CD4-positive, alpha-beta T cell (primary cell): ENCODE results near the gene TMEM237. TPM values are rescaled to one million over a fixed set of nuclear protein-coding genes. Genes with fewer than 3 reads are reported as not detected.

Experiments
- ATAC-seq: fragments of 200-7000 bp; cut with Tn5 transposase; one replicate; pipeline ENCODE4 v1.10.0; 2022; ENCODE audit warnings: mild to moderate bottlenecking; ENCODE audit not compliant: poor library complexity
- CTCF ChIA-PET: fragments of 350-600 bp; sonication (Branson Sonifier 250); formaldehyde crosslinking; loops from one replicate; lab custom pipeline; 2021; ENCODE audit warnings: antibody characterized with exemption, inconsistent platforms; lab: Charles Lee
- POLR2A ChIA-PET: fragments of 350-600 bp; sonication (Branson Sonifier 250); formaldehyde crosslinking; loops from one replicate; lab custom pipeline; 2021; ENCODE audit warnings: antibody characterized with exemption, inconsistent platforms; lab: Charles Lee
- DNase-seq, 14 experiments: peaks; one replicate each; pipeline ENCODE4 v3.0.0-alpha.2; 2013 to 2020; ENCODE audit warnings: mixed read lengths in 2 of 14
- H3K27ac ChIP-seq, 2 donors: one replicate each; pipeline versions ENCODE4 v1.5.1 to v1.7.0; 2013; ENCODE audit warnings: low read length in 2 of 2, low read depth in 1 of 2, mild to moderate bottlenecking in 1 of 2
- H3K27me3 ChIP-seq, 2 experiments: 1 replicate in 1 of 2; 2 replicates in 1 of 2; pipeline versions ENCODE4 v1.6.1 to v1.7.0; 2013; ENCODE audit warnings: low read length in 2 of 2, control low read depth in 1 of 2, mild to moderate bottlenecking in 1 of 2, moderate library complexity in 1 of 2; ENCODE audit not compliant: insufficient read depth in 2 of 2, control insufficient read depth in 1 of 2
- H3K36me3 ChIP-seq: one replicate; pipeline ENCODE4 v1.6.1; 2013; ENCODE audit warnings: low read length, control low read depth; ENCODE audit not compliant: insufficient read depth
- H3K4me1 ChIP-seq: one replicate; pipeline ENCODE4 v1.6.1; 2013; ENCODE audit warnings: low read length, control low read depth; ENCODE audit not compliant: insufficient read depth
- H3K4me3 ChIP-seq: one replicate; pipeline ENCODE4 v1.5.1; 2013; ENCODE audit warnings: mild to moderate bottlenecking, low read length, moderate library complexity
- H3K9me3 ChIP-seq, 2 experiments: 1 replicate in 1 of 2; 2 replicates in 1 of 2; pipeline versions ENCODE4 v1.6.1 to v1.7.0; 2013; ENCODE audit warnings: low read length in 2 of 2, mild to moderate bottlenecking in 2 of 2, control low read depth in 1 of 2, moderate library complexity in 1 of 2; ENCODE audit not compliant: control insufficient read depth in 1 of 2, insufficient read depth in 1 of 2
- H3K27ac Mint-ChIP-seq: one replicate; pipeline ENCODE4 v1.8.0; 2020; ENCODE audit warnings: mixed read lengths
- H3K27me3 Mint-ChIP-seq: one replicate; pipeline ENCODE4 v1.8.0; 2021; ENCODE audit warnings: mixed read lengths
- H3K36me3 Mint-ChIP-seq: one replicate; pipeline ENCODE4 v1.8.0; 2021; ENCODE audit warnings: low read depth, mixed read lengths
- H3K4me1 Mint-ChIP-seq: one replicate; pipeline ENCODE4 v1.8.0; 2021; ENCODE audit warnings: low read depth, mixed read lengths
- H3K4me3 Mint-ChIP-seq: one replicate; pipeline ENCODE4 v1.8.0; 2020; ENCODE audit warnings: mild to moderate bottlenecking, mixed read lengths
- H3K9me3 Mint-ChIP-seq: one replicate; pipeline ENCODE4 v1.8.0; 2020; ENCODE audit warnings: mixed read lengths
- intact Hi-C, 2 experiments: fragments of 100-400 bp; cut with DNase I in 1 of 2; cut with micrococcal nuclease in 1 of 2; formaldehyde crosslinking; loops; one replicate each; pipeline versions ENCODE4 v1.15.1 to v1.9.0; 2023 to 2025; cut with DNase I, micrococcal nuclease
- total RNA-seq, 174 experiments: library from RNA in 2 of 174; stranded (reverse) in 2 of 174; gene quantifications; one replicate each; pipeline ENCODE4 v1.2.3 and lab custom pipeline; 2021 to 2026
- TF ChIP-seq, protein P1 (sequence below): fragments of 200-600 bp; IDR thresholded peaks from one replicate; pipeline ENCODE4 v1.8.0; 2022; ENCODE audit warnings: antibody characterized with exemption, mild to moderate bottlenecking

The TMEM237 gene
- total RNA-seq, 2 experiments from 2014 or later, result 4.0 to 4.6 TPM

DNA sequence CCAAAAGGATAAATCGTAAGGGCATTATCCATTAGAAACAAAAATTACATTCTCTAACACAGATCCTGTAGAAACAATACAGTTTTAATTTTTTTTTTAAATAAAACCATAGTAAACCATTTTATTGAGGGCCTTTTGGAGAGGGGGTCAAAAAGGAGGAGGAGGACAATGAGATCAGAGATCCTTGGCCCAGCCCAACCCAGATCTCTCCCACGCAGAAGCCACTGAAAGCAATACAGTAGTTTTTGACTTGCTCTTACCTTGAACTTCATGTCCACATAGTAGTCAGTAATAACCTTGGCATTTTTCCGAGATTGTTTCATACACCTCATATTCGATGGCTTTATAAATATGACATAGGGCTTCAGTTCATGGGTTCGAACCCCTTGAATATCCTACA, 4.1 kb upstream of the TMEM237 start:
- H3K36me3 ChIP-seq, result no peaks in the 10 kb centered on the region
- H3K4me3 ChIP-seq, result no peak overlapping the region
- Mint-ChIP-seq H3K4me3 (no peak overlapping the region), H3K36me3 (peaks cover 4% of the 10 kb centered on the region), H3K27ac (no peak overlapping the region), H3K27me3 (peaks cover 7% of the 10 kb centered on the region), H3K9me3 (no peaks in the 10 kb centered on the region), H3K4me1 (peaks cover 3% of the 10 kb centered on the region)
- H3K4me1 ChIP-seq, result peaks cover 6% of the 10 kb centered on the region
- TF ChIP-seq, protein P1, sequence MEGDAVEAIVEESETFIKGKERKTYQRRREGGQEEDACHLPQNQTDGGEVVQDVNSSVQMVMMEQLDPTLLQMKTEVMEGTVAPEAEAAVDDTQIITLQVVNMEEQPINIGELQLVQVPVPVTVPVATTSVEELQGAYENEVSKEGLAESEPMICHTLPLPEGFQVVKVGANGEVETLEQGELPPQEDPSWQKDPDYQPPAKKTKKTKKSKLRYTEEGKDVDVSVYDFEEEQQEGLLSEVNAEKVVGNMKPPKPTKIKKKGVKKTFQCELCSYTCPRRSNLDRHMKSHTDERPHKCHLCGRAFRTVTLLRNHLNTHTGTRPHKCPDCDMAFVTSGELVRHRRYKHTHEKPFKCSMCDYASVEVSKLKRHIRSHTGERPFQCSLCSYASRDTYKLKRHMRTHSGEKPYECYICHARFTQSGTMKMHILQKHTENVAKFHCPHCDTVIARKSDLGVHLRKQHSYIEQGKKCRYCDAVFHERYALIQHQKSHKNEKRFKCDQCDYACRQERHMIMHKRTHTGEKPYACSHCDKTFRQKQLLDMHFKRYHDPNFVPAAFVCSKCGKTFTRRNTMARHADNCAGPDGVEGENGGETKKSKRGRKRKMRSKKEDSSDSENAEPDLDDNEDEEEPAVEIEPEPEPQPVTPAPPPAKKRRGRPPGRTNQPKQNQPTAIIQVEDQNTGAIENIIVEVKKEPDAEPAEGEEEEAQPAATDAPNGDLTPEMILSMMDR, result no peak
- no peak overlapping the region for H3K27ac ChIP-seq
- ATAC-seq, result no peak
- peaks cover 0 to 4% of the 10 kb centered on the region in 2 experiments for H3K27me3 ChIP-seq
- no peaks in the 10 kb centered on the region for H3K9me3 ChIP-seq
- ChIA-PET POLR2A (no interaction called here), CTCF (no interaction called here)
- no peak for DNase-seq
- intact Hi-C loops, result loop anchor here (10.0 kb wide), 1 partner anchor 413 kb away; no protein-coding TSS in a partner anchor

DNA sequence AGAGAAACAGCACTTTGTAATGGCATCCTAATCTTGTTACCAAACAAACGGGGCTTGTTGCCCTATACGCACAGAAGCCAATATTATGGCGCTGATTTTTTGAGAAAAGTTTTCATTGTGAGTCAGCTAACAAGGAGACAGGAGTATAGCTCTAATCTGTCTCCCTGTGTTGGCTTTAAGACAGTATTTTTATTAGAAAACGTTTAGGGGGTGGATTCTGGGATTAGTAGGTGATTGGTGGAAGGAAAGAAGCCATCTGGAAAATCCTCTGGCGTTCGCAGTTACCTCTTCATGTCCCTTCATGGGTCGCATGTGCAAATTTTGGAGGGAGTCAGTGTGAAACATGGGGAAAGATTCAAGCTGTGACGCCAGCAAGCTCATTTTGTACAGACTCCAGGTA, 698 bp upstream of the TMEM237 start:
- no peak for DNase-seq
- peaks cover 8% of the 10 kb centered on the region for H3K36me3 Mint-ChIP-seq
- Histone ChIP-seq H3K9me3 (no peaks in the 10 kb centered on the region), H3K4me1 (peaks cover 9% of the 10 kb centered on the region), H3K27me3 (no peaks in the 10 kb centered on the region), H3K27ac (no peak overlapping the region), H3K36me3 (no peaks in the 10 kb centered on the region), H3K4me3 (no peak overlapping the region)
- intact Hi-C loops, result loop anchor here (5.0 to 10.0 kb wide), 4 partner anchors 138 to 409 kb away; partner anchors contain the start of genes ALS2 (in 1 of the 2), FZD7 (in 1 of the 2), STRADB (in 1 of the 2) and TRAK2 (in 1 of the 2)
- H3K27me3 Mint-ChIP-seq, result no peaks in the 10 kb centered on the region
- TF ChIP-seq, protein P1, result no peak
- peaks cover 10% of the 10 kb centered on the region for H3K4me1 Mint-ChIP-seq
- H3K9me3 Mint-ChIP-seq, result no peaks in the 10 kb centered on the region
- H3K27ac Mint-ChIP-seq, result peak overlapping the region; percentile 96
- H3K4me3 Mint-ChIP-seq, result peak overlapping the region; percentile 96
- ChIA-PET POLR2A (interaction anchor here (1.7 to 2.3 kb wide), 2 partner anchors 137 to 229 kb away, joined by 6 to 26 read pairs; partner anchors contain the start of gene ALS2), CTCF (no interaction called here)
- ATAC-seq, result no peak

DNA sequence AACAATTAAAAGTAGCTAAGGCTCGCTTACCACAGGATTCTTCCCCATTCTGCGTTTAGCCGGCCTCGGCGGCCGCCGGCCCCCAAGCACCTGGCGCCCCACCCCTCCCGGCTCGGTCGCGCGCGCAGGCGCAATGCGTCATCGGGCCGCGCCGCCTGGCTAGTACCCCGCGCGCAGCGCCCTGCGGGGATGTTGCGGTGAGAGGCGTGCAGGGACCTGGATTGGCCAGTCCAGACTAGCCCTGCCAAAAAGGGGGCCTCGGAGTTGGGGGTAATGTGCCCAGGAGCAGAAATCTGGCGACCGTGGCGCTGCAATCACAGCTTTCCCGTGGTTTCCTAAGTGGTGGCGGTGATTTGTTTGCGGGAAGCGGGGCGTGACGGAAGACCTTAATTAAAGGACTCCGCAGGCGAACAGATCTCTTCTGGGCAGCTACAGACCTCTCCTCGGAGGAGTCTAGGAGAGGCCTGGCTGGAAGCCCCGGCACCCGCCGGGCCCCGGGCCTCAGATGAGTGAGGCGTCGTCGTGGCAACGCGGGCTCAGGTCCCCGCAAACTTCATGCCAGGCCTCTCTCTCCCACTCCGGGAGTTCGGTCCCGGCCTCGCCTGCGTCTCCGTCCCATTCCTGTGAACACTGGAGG, 606 bp downstream of the TMEM237 start:
- Histone ChIP-seq H3K36me3 (no peaks in the 10 kb centered on the region), H3K4me3 (peak overlapping the region; percentile 95), H3K27me3 (no peaks in the 10 kb centered on the region), H3K4me1 (peaks cover 9% of the 10 kb centered on the region), H3K9me3 (no peaks in the 10 kb centered on the region), H3K27ac (peak overlapping the region; percentile 79 to 89)
- intact Hi-C loops, result loop anchor here (2.0 to 10.0 kb wide), 6 partner anchors 138 to 408 kb away; partner anchors contain the start of genes ALS2 (in 2 of the 2), FZD7 (in 1 of the 2), STRADB (in 1 of the 2) and TRAK2 (in 1 of the 2)
- H3K27ac Mint-ChIP-seq, result peak overlapping the region; percentile 96
- peak; percentile 68 to 92 (median 80) for DNase-seq
- TF ChIP-seq, protein P1, result peak; percentile 11
- peak overlapping the region; percentile 96 for H3K4me3 Mint-ChIP-seq
- H3K4me1 Mint-ChIP-seq, result peaks cover 10% of the 10 kb centered on the region
- ATAC-seq, result peak; percentile 88
- ChIA-PET CTCF (no interaction called here), POLR2A (interaction anchor here (0.6 to 3.4 kb wide), 7 partner anchors 12 to 931 kb away, joined by 3 to 29 read pairs (median 4); partner anchors contain the start of genes ALS2, STRADB and TRAK2)
- H3K9me3 Mint-ChIP-seq, result no peaks in the 10 kb centered on the region
- peaks cover 8% of the 10 kb centered on the region for H3K36me3 Mint-ChIP-seq
- H3K27me3 Mint-ChIP-seq, result no peaks in the 10 kb centered on the region
